Measurements from ENCODE around the gene EGR1.

Gene EGR1

GRCh38 chr5:138468133-138468965 is 3.1 kb downstream of the EGR1 start:
- no peak for TF ChIP-seq GABPA (IDR thresholded peaks at IDR 0.05; ENCODE audit: low read depth)
- peak; percentile 52; the same call in 1 of the 2 replicates for TF ChIP-seq SPI1 (IDR thresholded peaks at IDR 0.05; ENCODE audit: borderline replicate concordance, low read depth)
- H3K27ac ChIP-seq (replicated peaks): no peak overlapping the region
- H3K27me3 ChIP-seq (ENCODE audit: insufficient read depth, poor library complexity, severe bottlenecking): no peaks in the 10 kb centered on the region
- peak in 1 of 2 experiments; percentile 27 for DNase-seq (ENCODE audit: low read depth in 1 of 2, low spot score in 1 of 2)
- H3K4me3 ChIP-seq (replicated peaks; ENCODE audit: insufficient read depth, low read length): no peak overlapping the region

- Histone ChIP-seq H3K27me3 (ENCODE audit: insufficient read depth, poor library complexity, severe bottlenecking) (no peaks in the 10 kb centered on the region), H3K27ac (replicated peaks) (no peak overlapping the region), H3K4me3 (replicated peaks; ENCODE audit: insufficient read depth, low read length) (no peak overlapping the region)
- no peak for TF ChIP-seq CTCF (IDR thresholded peaks at IDR 0.05; ENCODE audit: insufficient read depth, low read length)
- no peak for DNase-seq (ENCODE audit: low read depth in 1 of 2, low spot score in 1 of 2)
Observed at GRCh38 chr5:138468966-138469539, 3.8 kb downstream of the EGR1 start.

- DNase-seq (ENCODE audit: low read depth in 1 of 2, low spot score in 1 of 2): no peak
- Histone ChIP-seq H3K27me3 (ENCODE audit: insufficient read depth, poor library complexity, severe bottlenecking) (no peaks in the 10 kb centered on the region), H3K4me3 (replicated peaks; ENCODE audit: insufficient read depth, low read length) (no peak overlapping the region), H3K27ac (replicated peaks) (no peak overlapping the region)
- TF ChIP-seq SPI1 (IDR thresholded peaks at IDR 0.05; ENCODE audit: borderline replicate concordance, low read depth) (no peak), CTCF (IDR thresholded peaks at IDR 0.05; ENCODE audit: insufficient read depth, low read length) (no peak), REST (IDR thresholded peaks at IDR 0.05; ENCODE audit: insufficient replicate concordance, low read depth) (no peak), GABPA (IDR thresholded peaks at IDR 0.05; ENCODE audit: low read depth) (no peak), POLR2AphosphoS5 (IDR thresholded peaks at IDR 0.05; ENCODE audit: low read depth) (no peak)
Observed at GRCh38 chr5:138469540-138470321, 4.5 kb downstream of the EGR1 start.

- DNase-seq (ENCODE audit: low read depth in 1 of 2, low spot score in 1 of 2): no peak
- Histone ChIP-seq H3K27me3 (ENCODE audit: insufficient read depth, poor library complexity, severe bottlenecking) (no peaks in the 10 kb centered on the region), H3K4me3 (replicated peaks; ENCODE audit: insufficient read depth, low read length) (no peak overlapping the region), H3K27ac (replicated peaks) (no peak overlapping the region)
- no peak for TF ChIP-seq CTCF (IDR thresholded peaks at IDR 0.05; ENCODE audit: insufficient read depth, low read length)
- no peak for TF ChIP-seq POLR2AphosphoS5 (IDR thresholded peaks at IDR 0.05; ENCODE audit: low read depth)
- TF ChIP-seq REST (IDR thresholded peaks at IDR 0.05; ENCODE audit: insufficient replicate concordance, low read depth): no peak
- no peak for TF ChIP-seq GABPA (IDR thresholded peaks at IDR 0.05; ENCODE audit: low read depth)
- no peak for TF ChIP-seq SPI1 (IDR thresholded peaks at IDR 0.05; ENCODE audit: borderline replicate concordance, low read depth)
Observed at GRCh38 chr5:138470322-138471051, 5.2 kb downstream of the EGR1 start.

All from HL-60 (cell line).